HEK293 (cell line): ENCODE data around the gene SHROOM3.

Experiments used
- CTCF ChIA-PET: fragments of 350-600 bp; formaldehyde crosslinking; extraction: SDS; loops from one replicate; lab custom pipeline; 2021; ENCODE audit warnings: antibody characterized with exemption; lab: Yijun Ruan, JAX
- POLR2A ChIA-PET: fragments of 300-600 bp; formaldehyde crosslinking; extraction: SDS; loops from one replicate; lab custom pipeline; 2020; ENCODE audit warnings: antibody characterized with exemption, inconsistent platforms; lab: Yijun Ruan, JAX
- H3K27ac ChIP-seq: fragments of 200-500 bp; sonication (Bioruptor generic); 2 replicates; pipeline ENCODE4 v1.5.1; 2014; ENCODE audit warnings: low read depth, low read length, control low read depth, inconsistent platforms; ENCODE audit errors: extremely low read depth
- H3K36me3 ChIP-seq, 2 experiments: fragments of 200-500 bp in 1 of 2; sonication (Bioruptor generic) in 1 of 2; 1 replicate in 1 of 2; 2 replicates in 1 of 2; pipeline ENCODE4 v1.5.1; 2014 to 2017; ENCODE audit warnings: inconsistent platforms in 2 of 2, low read length in 2 of 2; ENCODE audit not compliant: control insufficient read depth in 2 of 2, insufficient read depth in 1 of 2
- H3K4me1 ChIP-seq: fragments of 200-500 bp; sonication (Bioruptor generic); 2 replicates; pipeline ENCODE4 v1.5.1; 2014; ENCODE audit warnings: mild to moderate bottlenecking, low read length, inconsistent platforms; ENCODE audit not compliant: control insufficient read depth, insufficient read depth
- H3K4me3 ChIP-seq: 2 replicates; pipeline ENCODE4 v1.5.1; 2011; ENCODE audit warnings: low read depth, mild to moderate bottlenecking, control low read depth, low read length, moderate library complexity
- H3K9me3 ChIP-seq: fragments of 200-500 bp; sonication (Bioruptor generic); 2 replicates; pipeline ENCODE4 v1.5.1; 2014; ENCODE audit warnings: low read depth, low read length, inconsistent platforms; ENCODE audit not compliant: control insufficient read depth, insufficient read depth
- BCL11B ChIP-seq: fragments of 450-650 bp; formaldehyde crosslinking; IDR thresholded peaks from 2 replicates; pipeline ENCODE4 v1.5.1; 2016; ENCODE audit warnings: low read depth, missing biosample characterization, missing genetic modification characterization
- INSM2 ChIP-seq: fragments of 450-650 bp; formaldehyde crosslinking; IDR thresholded peaks from 2 replicates; pipeline ENCODE4 v1.5.1; 2016; ENCODE audit warnings: missing biosample characterization, missing genetic modification characterization
- KLF1 ChIP-seq: fragments of 450-650 bp; formaldehyde crosslinking; IDR thresholded peaks from 2 replicates; pipeline ENCODE4 v1.5.1; 2016; ENCODE audit warnings: missing biosample characterization, missing genetic modification characterization
- MEIS1 ChIP-seq: sonication (generic); formaldehyde crosslinking; IDR thresholded peaks from 2 replicates; pipeline ENCODE4 v1.8.1; 2022; ENCODE audit warnings: missing genetic modification reagents, mild to moderate bottlenecking, borderline replicate concordance
- RBAK ChIP-seq: fragments of 450-650 bp; formaldehyde crosslinking; IDR thresholded peaks from 2 replicates; pipeline ENCODE4 v1.5.1; 2016; ENCODE audit warnings: missing biosample characterization, missing genetic modification characterization
- SETDB1 ChIP-seq: IDR thresholded peaks from one replicate; pipeline ENCODE4 v1.6.1; 2017; ENCODE audit warnings: mild to moderate bottlenecking, low read length, moderate library complexity, mixed read lengths; ENCODE audit not compliant: insufficient read length
- TRIM28 ChIP-seq: IDR thresholded peaks from 2 replicates; pipeline ENCODE4 v1.6.1; 2011; ENCODE audit warnings: low read length, control low read depth, borderline replicate concordance
- ZFHX2 ChIP-seq: fragments of 450-650 bp; formaldehyde crosslinking; conservative IDR thresholded peaks from 2 replicates; pipeline ENCODE4 v1.5.1; 2016; ENCODE audit warnings: missing biosample characterization, missing genetic modification characterization
- ZFP69B ChIP-seq: fragments of 450-650 bp; formaldehyde crosslinking; IDR thresholded peaks from 2 replicates; pipeline ENCODE4 v1.5.1; 2016; ENCODE audit warnings: missing biosample characterization, missing genetic modification characterization
- ZIC2 ChIP-seq: fragments of 450-650 bp; formaldehyde crosslinking; IDR thresholded peaks from 2 replicates; pipeline ENCODE4 v1.5.1; 2016; ENCODE audit warnings: missing biosample characterization, missing genetic modification characterization
- ZNF10 ChIP-seq: fragments of 450-650 bp; formaldehyde crosslinking; IDR thresholded peaks from 2 replicates; pipeline ENCODE4 v1.5.1; 2017; ENCODE audit warnings: missing biosample characterization, missing genetic modification characterization
- ZNF248 ChIP-seq: fragments of 450-650 bp; formaldehyde crosslinking; IDR thresholded peaks from 2 replicates; pipeline ENCODE4 v1.5.1; 2017; ENCODE audit warnings: missing biosample characterization, missing genetic modification characterization
- ZNF354C ChIP-seq: fragments of 450-650 bp; formaldehyde crosslinking; IDR thresholded peaks from 2 replicates; pipeline ENCODE4 v1.5.1; 2016; ENCODE audit warnings: missing biosample characterization, missing genetic modification characterization, low read depth, borderline replicate concordance
- ZNF391 ChIP-seq: fragments of 450-650 bp; formaldehyde crosslinking; IDR thresholded peaks from 2 replicates; pipeline ENCODE4 v1.5.1; 2016; ENCODE audit warnings: low read depth, missing biosample characterization, missing genetic modification characterization, borderline replicate concordance
- ZNF416 ChIP-seq: fragments of 450-650 bp; formaldehyde crosslinking; IDR thresholded peaks from 2 replicates; pipeline ENCODE4 v1.5.1; 2016; ENCODE audit warnings: missing biosample characterization, missing genetic modification characterization
- ZNF561 ChIP-seq: fragments of 450-650 bp; IDR thresholded peaks from 2 replicates; pipeline ENCODE4 v1.5.1; 2018; ENCODE audit warnings: missing biosample characterization, missing genetic modification characterization, borderline replicate concordance
- ZNF585B ChIP-seq: fragments of 450-650 bp; formaldehyde crosslinking; IDR thresholded peaks from 2 replicates; pipeline ENCODE4 v1.5.1; 2016; ENCODE audit warnings: missing biosample characterization, missing genetic modification characterization
- ZNF610 ChIP-seq: fragments of 450-650 bp; formaldehyde crosslinking; IDR thresholded peaks from 2 replicates; pipeline ENCODE4 v1.5.1; 2016; ENCODE audit warnings: missing biosample characterization, missing genetic modification characterization, borderline replicate concordance
- ZNF777 ChIP-seq: fragments of 450-650 bp; formaldehyde crosslinking; IDR thresholded peaks from 2 replicates; pipeline ENCODE4 v1.5.1; 2017; ENCODE audit warnings: missing biosample characterization, missing genetic modification characterization, borderline replicate concordance
- TF ChIP-seq, protein P1 (sequence below): IDR thresholded peaks from 2 replicates; pipeline ENCODE4 v1.6.1; 2011; ENCODE audit warnings: mild to moderate bottlenecking, low read depth, low read length, borderline replicate concordance
- TF ChIP-seq, protein P2 (sequence below): fragments of 450-650 bp; formaldehyde crosslinking; IDR thresholded peaks from 2 replicates; pipeline ENCODE4 v1.5.1; 2016; ENCODE audit warnings: missing biosample characterization, missing genetic modification characterization
- TF ChIP-seq, protein P3 (sequence below): fragments of 450-650 bp; formaldehyde crosslinking; IDR thresholded peaks from 2 replicates; pipeline ENCODE4 v1.5.1; 2016; ENCODE audit warnings: missing biosample characterization, missing genetic modification characterization

Gene SHROOM3

GRCh38 chr4:76595435-76595834 lies 160.4 kb downstream of the SHROOM3 start (continued):
- no peak for TF ChIP-seq ZNF10 (tag by site-specific recombination)
- no peak for TF ChIP-seq INSM2
- no peak for TF ChIP-seq ZNF354C
- peak; percentile 96 for TF ChIP-seq TRIM28
- peak; percentile 75 for TF ChIP-seq SETDB1
- TF ChIP-seq, all 188 proteins: peak for 4

GRCh38 chr4:76596713-76597112 lies 161.7 kb downstream of the SHROOM3 start:
- Histone ChIP-seq H3K9me3 (no peaks in the 10 kb centered on the region), H3K36me3 (no peaks in the 10 kb centered on the region), H3K27ac (no peak overlapping the region), H3K4me3 (no peak overlapping the region), H3K4me1 (no peaks in the 10 kb centered on the region)
- TF ChIP-seq, protein P1, sequence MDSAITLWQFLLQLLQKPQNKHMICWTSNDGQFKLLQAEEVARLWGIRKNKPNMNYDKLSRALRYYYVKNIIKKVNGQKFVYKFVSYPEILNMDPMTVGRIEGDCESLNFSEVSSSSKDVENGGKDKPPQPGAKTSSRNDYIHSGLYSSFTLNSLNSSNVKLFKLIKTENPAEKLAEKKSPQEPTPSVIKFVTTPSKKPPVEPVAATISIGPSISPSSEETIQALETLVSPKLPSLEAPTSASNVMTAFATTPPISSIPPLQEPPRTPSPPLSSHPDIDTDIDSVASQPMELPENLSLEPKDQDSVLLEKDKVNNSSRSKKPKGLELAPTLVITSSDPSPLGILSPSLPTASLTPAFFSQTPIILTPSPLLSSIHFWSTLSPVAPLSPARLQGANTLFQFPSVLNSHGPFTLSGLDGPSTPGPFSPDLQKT: no peak
- TF ChIP-seq MEIS1 (CRISPR knock-in tag) (no peak), ZNF777 (tag by site-specific recombination) (no peak), RBAK (tag by site-specific recombination) (no peak), ZFHX2 (tag by site-specific recombination) (no peak), KLF1 (tag by site-specific recombination) (no peak), ZNF391 (no peak), ZNF610 (no peak), ZFP69B (tag by site-specific recombination) (no peak), ZNF248 (tag by site-specific recombination) (no peak), ZIC2 (no peak), ZNF585B (no peak), BCL11B (tag by site-specific recombination) (no peak), ZNF561 (tag by site-specific recombination) (no peak), ZNF416 (tag by site-specific recombination) (no peak)
- TF ChIP-seq, protein P2, sequence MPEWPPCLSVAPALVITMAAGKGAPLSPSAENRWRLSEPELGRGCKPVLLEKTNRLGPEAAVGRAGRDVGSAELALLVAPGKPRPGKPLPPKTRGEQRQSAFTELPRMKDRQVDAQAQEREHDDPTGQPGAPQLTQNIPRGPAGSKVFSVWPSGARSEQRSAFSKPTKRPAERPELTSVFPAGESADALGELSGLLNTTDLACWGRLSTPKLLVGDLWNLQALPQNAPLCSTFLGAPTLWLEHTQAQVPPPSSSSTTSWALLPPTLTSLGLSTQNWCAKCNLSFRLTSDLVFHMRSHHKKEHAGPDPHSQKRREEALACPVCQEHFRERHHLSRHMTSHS: no peak
- TF ChIP-seq, protein P3, sequence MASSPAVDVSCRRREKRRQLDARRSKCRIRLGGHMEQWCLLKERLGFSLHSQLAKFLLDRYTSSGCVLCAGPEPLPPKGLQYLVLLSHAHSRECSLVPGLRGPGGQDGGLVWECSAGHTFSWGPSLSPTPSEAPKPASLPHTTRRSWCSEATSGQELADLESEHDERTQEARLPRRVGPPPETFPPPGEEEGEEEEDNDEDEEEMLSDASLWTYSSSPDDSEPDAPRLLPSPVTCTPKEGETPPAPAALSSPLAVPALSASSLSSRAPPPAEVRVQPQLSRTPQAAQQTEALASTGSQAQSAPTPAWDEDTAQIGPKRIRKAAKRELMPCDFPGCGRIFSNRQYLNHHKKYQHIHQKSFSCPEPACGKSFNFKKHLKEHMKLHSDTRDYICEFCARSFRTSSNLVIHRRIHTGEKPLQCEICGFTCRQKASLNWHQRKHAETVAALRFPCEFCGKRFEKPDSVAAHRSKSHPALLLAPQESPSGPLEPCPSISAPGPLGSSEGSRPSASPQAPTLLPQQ (tag by site-specific recombination): no peak
- ChIA-PET POLR2A (no interaction called here), CTCF (no interaction called here)
